ENCODE measurements around the gene PLA2G2A. TPM values are rescaled to one million over a fixed set of nuclear protein-coding genes. Genes with fewer than 3 reads are reported as not detected.

PLA2G2A gene
- total and polyA plus RNA-seq, 2 donors (not counting 1 experiment from before 2014, with no cell fraction given), result not detected

- H2AFZ ChIP-seq (ENCODE audit: insufficient read depth, low read depth, low read length, poor library complexity, severe bottlenecking), result no peak overlapping the region
- Mint-ChIP-seq H3K4me1 (peaks cover 6% of the 10 kb centered on the region), H3K9me3 (ENCODE audit: insufficient read depth) (no peaks in the 10 kb centered on the region), H3K4me3 (no peak overlapping the region), H3K27me3 (peaks cover 28% of the 10 kb centered on the region), H3K27ac (no peak overlapping the region)
- H4K20me1 ChIP-seq (ENCODE audit: control insufficient read depth, insufficient read depth, low read length, poor library complexity, severe bottlenecking), result no peaks in the 10 kb centered on the region
- peaks cover 0 to 13% (median 0%) of the 10 kb centered on the region in 3 donors for H3K9me3 ChIP-seq (ENCODE audit: control extremely low read depth in 1 of 3, control insufficient read depth in 2 of 3, insufficient read depth in 1 of 3, low read length in 2 of 3)
- no peaks in the 10 kb centered on the region for H3K36me3 ChIP-seq (replicated peaks in 1 of 2; ENCODE audit: control extremely low read depth in 1 of 2, control insufficient read depth in 1 of 2, extremely low read depth in 1 of 2, insufficient read depth in 2 of 2, low read length in 1 of 2)
- 77% methylated on average over 3 of the region's 4 CpGs for WGBS (ENCODE audit: insufficient coverage)
- H3K4me1 ChIP-seq (ENCODE audit: control insufficient read depth in 2 of 2, insufficient read depth in 2 of 2, low read length in 2 of 2), result peaks cover 5 to 8% of the 10 kb centered on the region in 2 donors
- DNase-seq (no peak), ATAC-seq (ENCODE audit: low read depth) (no peak)
- H3K27me3 ChIP-seq (replicated peaks in 1 of 4; ENCODE audit: control extremely low read depth in 1 of 4, control insufficient read depth in 3 of 4, insufficient read depth in 4 of 4, low read length in 3 of 4), result peaks cover 0 to 20% (median 5%) of the 10 kb centered on the region in 4 experiments
- TF ChIP-seq, protein P1, sequence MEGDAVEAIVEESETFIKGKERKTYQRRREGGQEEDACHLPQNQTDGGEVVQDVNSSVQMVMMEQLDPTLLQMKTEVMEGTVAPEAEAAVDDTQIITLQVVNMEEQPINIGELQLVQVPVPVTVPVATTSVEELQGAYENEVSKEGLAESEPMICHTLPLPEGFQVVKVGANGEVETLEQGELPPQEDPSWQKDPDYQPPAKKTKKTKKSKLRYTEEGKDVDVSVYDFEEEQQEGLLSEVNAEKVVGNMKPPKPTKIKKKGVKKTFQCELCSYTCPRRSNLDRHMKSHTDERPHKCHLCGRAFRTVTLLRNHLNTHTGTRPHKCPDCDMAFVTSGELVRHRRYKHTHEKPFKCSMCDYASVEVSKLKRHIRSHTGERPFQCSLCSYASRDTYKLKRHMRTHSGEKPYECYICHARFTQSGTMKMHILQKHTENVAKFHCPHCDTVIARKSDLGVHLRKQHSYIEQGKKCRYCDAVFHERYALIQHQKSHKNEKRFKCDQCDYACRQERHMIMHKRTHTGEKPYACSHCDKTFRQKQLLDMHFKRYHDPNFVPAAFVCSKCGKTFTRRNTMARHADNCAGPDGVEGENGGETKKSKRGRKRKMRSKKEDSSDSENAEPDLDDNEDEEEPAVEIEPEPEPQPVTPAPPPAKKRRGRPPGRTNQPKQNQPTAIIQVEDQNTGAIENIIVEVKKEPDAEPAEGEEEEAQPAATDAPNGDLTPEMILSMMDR (IDR thresholded peaks at IDR 0.05), result no peak
- TF ChIP-seq EZH2 (IDR thresholded peaks at IDR 0.05; ENCODE audit: borderline replicate concordance, insufficient read depth, low read depth, low read length, poor library complexity, severe bottlenecking), result no peak
- H3K4me2 ChIP-seq (replicated peaks; ENCODE audit: low read depth, low read length, poor library complexity, severe bottlenecking), result no peak overlapping the region
- H3K9ac ChIP-seq (ENCODE audit: low read length), result no peak overlapping the region
- H3K79me2 ChIP-seq (ENCODE audit: control insufficient read depth, insufficient read depth, low read length), result no peaks in the 10 kb centered on the region
- POLR2A ChIA-PET, result no interaction called here
- intact Hi-C loops (cut with micrococcal nuclease), result no loop called here
- H3K27ac ChIP-seq (ENCODE audit: low read length in 2 of 2), result no peak overlapping the region
- H3K4me3 ChIP-seq (ENCODE audit: control extremely low read depth in 1 of 5, extremely low read depth in 1 of 5, insufficient read depth in 1 of 5, low read depth in 2 of 5, low read length in 4 of 5), result no peak overlapping the region
- CTCF ChIA-PET, result no interaction called here
Observed at GRCh38 chr1:19957779-19958178, 21.6 kb downstream of the PLA2G2A start.

DNA sequence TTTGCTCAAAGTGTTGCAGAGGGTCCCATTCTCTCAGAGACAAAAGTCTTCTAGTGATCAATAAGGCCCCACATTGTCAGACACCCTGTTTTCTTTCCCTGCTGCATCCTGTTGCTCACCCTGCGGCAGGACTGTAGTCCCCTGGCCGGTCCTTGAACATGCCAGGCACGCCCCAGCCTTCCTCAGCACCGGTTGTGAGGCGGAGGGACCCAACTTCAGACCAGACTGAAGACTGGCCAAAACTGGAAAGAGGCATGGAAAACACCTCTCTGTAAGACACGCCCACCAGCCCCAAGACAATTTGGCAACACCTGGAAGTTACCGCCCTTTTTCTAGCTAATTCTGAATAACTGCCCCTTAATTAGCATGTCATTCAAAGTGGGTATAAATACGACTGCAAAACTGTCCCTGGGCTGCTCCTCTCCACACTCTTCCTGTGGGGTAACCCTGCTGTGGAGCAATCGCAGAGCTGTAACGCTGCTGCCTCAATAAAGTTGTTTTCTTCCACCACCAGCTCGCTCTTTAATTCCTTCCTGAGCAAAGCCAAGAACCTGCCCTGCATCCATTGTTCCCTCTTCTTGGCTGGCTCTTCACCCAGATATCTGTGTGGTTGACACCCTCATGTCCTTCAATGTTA is 23.8 kb downstream of the PLA2G2A start:
- H4K20me1 ChIP-seq (ENCODE audit: control insufficient read depth, insufficient read depth, low read length, poor library complexity, severe bottlenecking), result no peaks in the 10 kb centered on the region
- no peaks in the 10 kb centered on the region for H3K9me3 Mint-ChIP-seq (ENCODE audit: insufficient read depth)
- TF ChIP-seq, protein P1 (IDR thresholded peaks at IDR 0.05), result no peak
- TF ChIP-seq EZH2 (IDR thresholded peaks at IDR 0.05; ENCODE audit: borderline replicate concordance, insufficient read depth, low read depth, low read length, poor library complexity, severe bottlenecking), result no peak
- no peak for DNase-seq
- no peaks in the 10 kb centered on the region for H3K79me2 ChIP-seq (ENCODE audit: control insufficient read depth, insufficient read depth, low read length)
- no peak overlapping the region for H3K4me3 Mint-ChIP-seq
- ATAC-seq (ENCODE audit: low read depth), result no peak
- no peak overlapping the region for H3K27ac Mint-ChIP-seq
- no peaks in the 10 kb centered on the region for H3K36me3 ChIP-seq (replicated peaks in 1 of 2; ENCODE audit: control extremely low read depth in 1 of 2, control insufficient read depth in 1 of 2, extremely low read depth in 1 of 2, insufficient read depth in 2 of 2, low read length in 1 of 2)
- no peak overlapping the region for H3K27ac ChIP-seq (ENCODE audit: low read length in 2 of 2)
- peaks cover 29% of the 10 kb centered on the region for H3K27me3 Mint-ChIP-seq
- CTCF ChIA-PET, result no interaction called here
- POLR2A ChIA-PET, result no interaction called here
- H3K27me3 ChIP-seq (replicated peaks in 1 of 4; ENCODE audit: control extremely low read depth in 1 of 4, control insufficient read depth in 3 of 4, insufficient read depth in 4 of 4, low read length in 3 of 4), result peaks cover 0 to 14% (median 2%) of the 10 kb centered on the region in 4 experiments
- peaks cover 3% of the 10 kb centered on the region for H3K4me1 Mint-ChIP-seq
- no peak overlapping the region for H3K4me2 ChIP-seq (replicated peaks; ENCODE audit: low read depth, low read length, poor library complexity, severe bottlenecking)
- H3K4me1 ChIP-seq (ENCODE audit: control insufficient read depth in 2 of 2, insufficient read depth in 2 of 2, low read length in 2 of 2), result peaks cover 2 to 3% of the 10 kb centered on the region in 2 donors
- peaks cover 0 to 5% (median 0%) of the 10 kb centered on the region in 3 donors for H3K9me3 ChIP-seq (ENCODE audit: control extremely low read depth in 1 of 3, control insufficient read depth in 2 of 3, insufficient read depth in 1 of 3, low read length in 2 of 3)
- WGBS (ENCODE audit: insufficient coverage), result 64% methylated on average over 10 of the region's 11 CpGs
- intact Hi-C loops (cut with micrococcal nuclease), result no loop called here
- no peak overlapping the region for H3K9ac ChIP-seq (ENCODE audit: low read length)
- no peak overlapping the region for H3K4me3 ChIP-seq (ENCODE audit: control extremely low read depth in 1 of 5, extremely low read depth in 1 of 5, insufficient read depth in 1 of 5, low read depth in 2 of 5, low read length in 4 of 5)
- H2AFZ ChIP-seq (ENCODE audit: insufficient read depth, low read depth, low read length, poor library complexity, severe bottlenecking), result no peak overlapping the region

Measured in B cell (primary cell).